GM12891 (cell line): ENCODE measurements around the gene DISP2.

Experiments used
- DNase-seq: peaks from one replicate; pipeline ENCODE4 v3.0.0; 2011; ENCODE audit warnings: low spot score; ENCODE audit not compliant: insufficient read length
- FAIRE-seq: peaks from 2 replicates; lab custom pipeline; 2011; peaks lifted over from hg19 to GRCh38; lab: Jason Lieb, UNC
- PAX5 ChIP-seq: IDR thresholded peaks from 2 replicates; pipeline ENCODE4 v1.6.1; 2011; ENCODE audit warnings: low read length, moderate library complexity, mild to moderate bottlenecking; ENCODE audit not compliant: insufficient read depth, severe bottlenecking
- POLR2A ChIP-seq: IDR thresholded peaks from 2 replicates; pipeline ENCODE4 v1.6.1; 2011; ENCODE audit warnings: low read depth, low read length, control low read depth
- POLR2AphosphoS5 ChIP-seq: IDR thresholded peaks from 2 replicates; pipeline ENCODE4 v1.6.1; 2011; ENCODE audit warnings: low read depth, low read length, control low read depth
- POU2F2 ChIP-seq: IDR thresholded peaks from 2 replicates; pipeline ENCODE4 v1.6.1; 2011; ENCODE audit warnings: low read depth, mild to moderate bottlenecking, control low read depth, low read length, moderate library complexity
- SPI1 ChIP-seq: IDR thresholded peaks from 2 replicates; pipeline ENCODE4 v1.6.1; 2011; ENCODE audit warnings: low read depth, low read length, control low read depth
- TAF1 ChIP-seq: IDR thresholded peaks from 2 replicates; pipeline ENCODE4 v1.6.1; 2011; ENCODE audit warnings: low read depth, low read length, control low read depth

DISP2 gene

GRCh38 chr15:40317580-40317979 lies 40.4 kb upstream of the DISP2 start:
- TF ChIP-seq TAF1: no peak
- no peak for TF ChIP-seq POU2F2
- TF ChIP-seq POLR2AphosphoS5: no peak
- no peak for TF ChIP-seq POLR2A
- peak; percentile 67 for TF ChIP-seq SPI1
- no peak for TF ChIP-seq PAX5
- DNase-seq (no peak), FAIRE-seq (no peak)

- DNase-seq: no peak
- no peak for TF ChIP-seq POU2F2
- no peak for TF ChIP-seq POLR2AphosphoS5
- no peak for TF ChIP-seq POLR2A
- TF ChIP-seq TAF1: no peak
- no peak for FAIRE-seq
These were observed 37.6 kb upstream of the DISP2 start for GRCh38 chr15:40320409-40320808.

- DNase-seq (no peak), FAIRE-seq (peak; percentile 79)
- TF ChIP-seq PAX5: no peak
- TF ChIP-seq TAF1: no peak
- TF ChIP-seq POLR2AphosphoS5: no peak
- TF ChIP-seq SPI1: no peak
- TF ChIP-seq POU2F2: no peak
- no peak for TF ChIP-seq POLR2A
These were observed 37.1 kb upstream of the DISP2 start for GRCh38 chr15:40320931-40321371.

DNA sequence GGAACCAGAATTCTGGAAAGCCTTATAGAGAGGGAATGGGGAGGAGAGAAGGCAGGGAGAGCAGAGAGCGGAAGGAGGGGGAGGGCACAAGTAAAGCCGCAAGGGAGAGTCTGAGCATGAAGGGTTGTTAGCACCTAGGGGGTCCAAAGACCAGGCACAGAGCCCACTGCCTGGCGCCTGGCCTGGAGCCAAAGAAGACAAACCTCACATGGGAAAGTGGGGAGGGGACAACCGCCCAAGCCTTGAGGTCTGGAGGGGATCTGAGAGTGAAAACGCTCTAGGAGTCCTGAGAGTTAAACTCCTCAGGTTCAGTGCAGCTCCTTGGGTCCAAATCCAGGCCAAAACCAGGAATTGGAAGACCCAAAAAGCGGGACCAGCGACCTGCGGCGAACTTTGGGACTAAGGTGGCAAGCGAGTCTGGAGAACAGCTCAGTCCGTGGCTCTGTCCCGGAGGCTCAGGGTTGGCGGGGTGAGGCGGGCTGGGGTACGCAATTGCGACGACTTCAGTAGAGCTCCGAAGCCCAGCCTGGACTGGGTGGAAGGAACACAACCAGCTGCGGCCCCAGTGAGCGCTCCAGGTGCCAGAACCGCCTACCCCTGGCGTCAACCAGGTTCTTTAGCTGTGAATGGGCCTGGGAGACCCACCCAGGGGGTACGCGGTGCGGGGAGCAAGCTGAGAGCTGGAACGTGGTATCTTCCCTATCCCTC lies 35.3 kb upstream of the DISP2 start:
- no peak for TF ChIP-seq PAX5
- no peak for TF ChIP-seq TAF1
- no peak for TF ChIP-seq POU2F2
- no peak for TF ChIP-seq POLR2A
- no peak for FAIRE-seq
- DNase-seq: no peak

DNA sequence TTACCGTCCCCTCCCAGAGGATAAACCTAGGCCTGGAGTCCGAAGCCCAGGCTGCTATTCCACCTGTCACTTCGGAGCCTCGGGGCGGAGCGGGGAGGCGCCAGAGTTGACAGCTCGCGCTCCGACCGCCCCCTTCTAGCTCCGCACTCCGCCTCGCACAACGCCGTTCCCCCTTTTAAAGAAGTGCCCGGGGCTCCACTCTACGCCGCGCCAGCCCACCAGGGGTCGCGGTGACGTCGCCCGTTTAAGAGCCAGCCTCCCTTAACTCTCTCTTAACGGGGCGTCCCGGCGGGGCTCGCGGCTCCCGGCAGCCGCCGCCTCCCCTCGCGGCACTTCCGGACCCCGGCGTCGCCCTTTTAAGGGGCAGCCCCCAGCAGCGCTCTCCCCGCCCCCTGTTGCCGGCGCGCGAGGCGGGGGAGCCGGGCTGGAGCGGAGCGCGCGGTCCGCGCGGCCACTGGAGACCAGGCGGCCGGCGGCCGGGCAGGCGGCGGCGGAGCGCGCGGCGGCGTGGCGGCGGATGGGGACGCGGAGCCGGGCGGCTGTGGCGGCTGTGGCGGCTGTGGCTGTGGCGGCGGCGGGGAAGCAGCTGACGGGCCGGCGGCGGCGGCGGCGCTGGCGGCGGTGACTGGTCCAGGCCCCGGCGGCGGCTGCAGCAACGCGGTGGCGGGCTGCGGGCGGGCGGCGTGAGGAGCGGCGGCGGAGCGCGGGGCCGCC lies 34.6 kb upstream of the DISP2 start, which contains the start of gene INAFM2:
INAFM2 (plus strand) TSS at position 454 of the 714 bp plus-strand sequence. CDS start 364 bp downstream, outside the sequence.
- DNase-seq (peak; percentile 98), FAIRE-seq (peak; percentile 95)
- no peak for TF ChIP-seq POLR2AphosphoS5
- no peak for TF ChIP-seq POLR2A
- peak; percentile 18; the same call in 1 of the 2 replicates for TF ChIP-seq SPI1

DNA sequence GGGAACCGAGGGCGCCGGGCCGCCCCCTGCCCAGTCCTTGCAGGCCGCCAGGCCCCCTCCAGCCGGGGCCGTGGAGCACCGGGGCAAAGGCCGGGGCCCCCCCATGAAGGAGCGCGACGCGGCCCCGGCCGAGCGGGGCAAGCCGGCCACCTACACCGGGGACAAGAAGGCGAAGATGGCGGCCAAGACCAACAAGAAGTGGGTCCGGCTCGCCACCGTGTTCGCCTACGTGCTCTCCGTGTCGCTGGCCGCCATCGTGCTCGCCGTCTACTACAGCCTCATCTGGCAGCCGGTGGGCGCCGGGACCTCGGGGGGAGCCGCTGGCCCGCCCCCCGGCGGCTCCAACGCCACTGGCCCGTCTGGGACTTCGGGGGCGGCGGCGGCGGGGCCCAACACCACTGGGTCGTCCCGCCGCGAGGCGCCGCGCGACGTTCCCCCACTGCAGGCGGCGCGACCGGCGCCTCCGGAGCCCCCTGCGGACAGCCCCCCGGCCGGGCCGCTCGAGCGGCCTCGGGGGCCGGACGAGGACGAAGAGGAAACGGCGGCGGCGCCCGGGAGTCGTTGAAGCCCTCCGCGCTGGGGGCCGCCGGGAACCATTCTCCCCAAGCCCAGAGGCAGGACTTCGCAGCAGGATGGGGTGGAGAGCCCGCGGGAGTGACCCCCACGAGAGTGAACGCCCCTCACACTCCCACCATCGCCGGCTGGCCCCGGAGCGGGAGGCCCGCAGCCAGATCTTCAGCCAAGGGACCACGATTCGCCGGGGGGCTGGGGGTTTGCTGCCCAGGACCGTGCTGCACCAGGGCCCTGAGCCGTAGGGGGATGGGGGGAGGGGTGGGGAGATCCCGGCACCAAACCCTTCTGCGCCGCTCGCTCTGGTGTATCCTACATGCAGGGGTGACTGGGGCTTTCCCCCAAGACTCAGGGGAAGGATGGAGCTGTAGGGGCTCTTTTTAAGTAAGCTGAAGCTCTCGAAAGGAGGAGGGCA lies 33.8 kb upstream of the DISP2 start:
- DNase-seq: no peak
- FAIRE-seq: no peak
- no peak for TF ChIP-seq TAF1
- no peak for TF ChIP-seq PAX5
- TF ChIP-seq POLR2AphosphoS5: no peak
- no peak for TF ChIP-seq SPI1
- TF ChIP-seq POU2F2: no peak
- TF ChIP-seq POLR2A: no peak

DNA sequence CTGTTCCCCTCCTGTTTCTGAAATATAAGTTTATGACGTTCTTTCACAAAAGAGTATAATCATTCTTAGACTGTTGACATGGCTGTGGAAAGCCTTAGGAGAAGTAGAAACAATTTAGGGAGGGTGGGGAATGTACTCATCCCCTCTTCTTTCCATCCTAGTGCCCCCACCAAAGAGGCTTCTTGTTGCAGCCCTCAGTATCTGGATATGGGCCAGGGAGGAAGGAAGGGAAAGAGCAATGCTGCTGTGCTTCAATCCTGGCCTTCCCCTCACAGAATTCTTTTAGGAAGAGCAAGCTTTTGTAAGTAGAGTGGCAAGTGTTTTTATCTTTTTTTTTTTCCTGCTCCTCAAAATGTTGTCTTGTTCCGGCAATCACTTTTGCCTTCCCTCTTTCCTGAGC lies 32.8 kb upstream of the DISP2 start:
- no peak for FAIRE-seq

GRCh38 chr15:40325700-40326099 lies 32.3 kb upstream of the DISP2 start:
- no peak for DNase-seq
- TF ChIP-seq SPI1 (peak; percentile 58), POLR2AphosphoS5 (no peak)
- no peak for FAIRE-seq

More for the DNA sequence above, 32.8 kb upstream of the DISP2 start:
- no peak for DNase-seq
- TF ChIP-seq PAX5: no peak
- TF ChIP-seq POLR2AphosphoS5: no peak
- no peak for TF ChIP-seq SPI1
- TF ChIP-seq TAF1: no peak
- TF ChIP-seq POU2F2: no peak
- TF ChIP-seq POLR2A: no peak

DNA sequence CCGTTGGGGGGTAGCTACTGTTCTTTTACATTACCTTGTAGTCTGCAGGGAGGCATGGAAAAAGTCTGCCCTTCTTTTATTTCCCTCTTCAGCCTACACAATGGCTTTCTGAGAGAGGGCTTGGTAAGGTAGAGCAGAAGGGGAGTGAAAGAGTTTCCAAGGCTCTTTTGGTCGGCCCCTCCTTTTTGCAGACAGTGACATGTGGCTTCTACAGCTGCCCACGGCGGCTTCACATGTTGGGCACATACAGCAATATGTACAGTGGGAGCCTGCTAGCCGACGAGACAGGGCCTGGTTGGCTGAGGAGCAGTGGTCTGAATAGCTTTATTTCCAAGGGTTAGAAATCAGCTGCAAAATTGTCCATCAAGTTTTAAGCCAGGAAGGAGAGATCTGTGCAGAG lies 30.6 kb upstream of the DISP2 start:
- FAIRE-seq (no peak), DNase-seq (no peak)
- TF ChIP-seq SPI1 (no peak), POLR2A (no peak), POLR2AphosphoS5 (no peak), TAF1 (no peak), POU2F2 (no peak)
